IMR-90 (cell line): Measurements from ENCODE around the gene THRB. TPM values are rescaled to one million over a fixed set of nuclear protein-coding genes. Genes with fewer than 3 reads are reported as not detected.

Experiments
- ATAC-seq: fragments of 200-7000 bp; cut with Tn5 transposase; 2 replicates; pipeline ENCODE4 v1.9.1; 2020; ENCODE audit warnings: low read depth, mild to moderate bottlenecking, moderate library complexity
- BruUV-seq: library from RNA; stranded (reverse); fragments of 400-500 nt; replicated peaks from 2 replicates; lab custom pipeline; 2021; lab: Mats Ljungman, UMichigan
- CTCF ChIA-PET: fragments of 300-600 bp; formaldehyde crosslinking; extraction: SDS; loops from one replicate; lab custom pipeline; 2021; ENCODE audit warnings: antibody characterized with exemption; lab: Yijun Ruan, JAX
- POLR2A ChIA-PET: fragments of 300-600 bp; sonication (Branson Sonifier 250); formaldehyde crosslinking; loops from one replicate; lab custom pipeline; 2022; ENCODE audit warnings: antibody characterized with exemption; ENCODE audit not compliant: unreplicated experiment; lab: Charles Lee
- DNase-seq: peaks from one replicate; pipeline ENCODE4 v3.0.0; 2013
- H2AFZ ChIP-seq: replicated peaks from 2 replicates; pipeline ENCODE3; 2013; ENCODE audit warnings: low read length, mild to moderate bottlenecking; ENCODE audit not compliant: poor library complexity
- H2AK5ac ChIP-seq: 2 replicates; pipeline ENCODE4 v1.6.1; 2013; ENCODE audit warnings: low read depth, low read length, inconsistent platforms
- H2AK9ac ChIP-seq: replicated peaks from 2 replicates; pipeline ENCODE3; 2013; ENCODE audit warnings: mild to moderate bottlenecking, low read depth, low read length, moderate library complexity; ENCODE audit not compliant: poor library complexity
- H2BK120ac ChIP-seq: 2 replicates; pipeline ENCODE4 v1.6.1; 2013; ENCODE audit warnings: low read depth, low read length, inconsistent platforms
- H2BK15ac ChIP-seq: 3 replicates; pipeline ENCODE4 v1.6.1; 2013; ENCODE audit warnings: low read depth, low read length, inconsistent platforms
- H2BK20ac ChIP-seq: 2 replicates; pipeline ENCODE4 v1.6.1; 2013; ENCODE audit warnings: low read depth, mild to moderate bottlenecking, inconsistent platforms, low read length, moderate library complexity
- H2BK5ac ChIP-seq: 2 replicates; pipeline ENCODE4 v1.6.1; 2013; ENCODE audit warnings: mild to moderate bottlenecking, low read depth, low read length, inconsistent platforms; ENCODE audit not compliant: poor library complexity, severe bottlenecking
- H3K14ac ChIP-seq: replicated peaks from 2 replicates; pipeline ENCODE4 v1.6.1; 2013; ENCODE audit warnings: low read depth, low read length, inconsistent platforms
- H3K18ac ChIP-seq: 2 replicates; pipeline ENCODE4 v1.6.1; 2013; ENCODE audit warnings: low read depth, low read length, control low read depth
- H3K23ac ChIP-seq: 2 replicates; pipeline ENCODE4 v1.6.1; 2013; ENCODE audit warnings: low read depth, low read length, inconsistent platforms
- H3K27ac ChIP-seq: 2 replicates; pipeline ENCODE4 v1.5.1; 2013; ENCODE audit warnings: mild to moderate bottlenecking, control low read depth, low read length; ENCODE audit not compliant: insufficient read depth
- H3K27me3 ChIP-seq: 2 replicates; pipeline ENCODE4 v1.6.1; 2013; ENCODE audit warnings: low read length; ENCODE audit not compliant: control insufficient read depth, insufficient read depth
- H3K36me3 ChIP-seq: 2 replicates; pipeline ENCODE4 v1.6.1; 2013; ENCODE audit warnings: low read length, mixed read lengths; ENCODE audit not compliant: control insufficient read depth, insufficient read depth
- H3K4ac ChIP-seq: 2 replicates; pipeline ENCODE4 v1.6.1; 2013; ENCODE audit warnings: low read depth, low read length, inconsistent platforms
- H3K4me1 ChIP-seq: 2 replicates; pipeline ENCODE4 v1.6.1; 2013; ENCODE audit warnings: low read length, mixed read lengths; ENCODE audit not compliant: control insufficient read depth, insufficient read depth
- H3K4me2 ChIP-seq: 2 replicates; pipeline ENCODE4 v1.6.1; 2013; ENCODE audit warnings: low read depth, mild to moderate bottlenecking, control low read depth, low read length, moderate library complexity
- H3K4me3 ChIP-seq: 2 replicates; pipeline ENCODE4 v1.5.1; 2013; ENCODE audit warnings: low read depth, mild to moderate bottlenecking, control low read depth, low read length, moderate library complexity; ENCODE audit not compliant: insufficient read depth
- H3K56ac ChIP-seq: 2 replicates; pipeline ENCODE4 v1.6.1; 2013; ENCODE audit warnings: low read length, inconsistent platforms; ENCODE audit not compliant: insufficient read depth; ENCODE audit errors: extremely low read depth
- H3K79me1 ChIP-seq, 2 experiments: 2 replicates each; pipeline ENCODE4 v1.6.1; 2013; ENCODE audit warnings: low read length in 2 of 2, inconsistent platforms in 1 of 2, low read depth in 1 of 2
- H3K9ac ChIP-seq: 2 replicates; pipeline ENCODE4 v1.6.1; 2013; ENCODE audit warnings: low read depth, low read length, control low read depth
- H3K9me1 ChIP-seq: 2 replicates; pipeline ENCODE4 v1.6.1; 2013; ENCODE audit warnings: low read length, inconsistent platforms; ENCODE audit not compliant: insufficient read depth
- H3K9me3 ChIP-seq: 2 replicates; pipeline ENCODE4 v1.6.1; 2013; ENCODE audit warnings: low read length; ENCODE audit not compliant: control insufficient read depth, insufficient read depth
- H4K20me1 ChIP-seq: 2 replicates; pipeline ENCODE4 v1.6.1; 2013; ENCODE audit warnings: low read length, inconsistent platforms; ENCODE audit not compliant: insufficient read depth
- H4K5ac ChIP-seq: 2 replicates; pipeline ENCODE4 v1.6.1; 2013; ENCODE audit warnings: mild to moderate bottlenecking, low read depth, low read length, control low read depth
- H4K8ac ChIP-seq, 2 experiments: 2 replicates each; pipeline ENCODE4 v1.6.1; 2013; ENCODE audit warnings: low read depth in 2 of 2, low read length in 2 of 2, control low read depth in 1 of 2, inconsistent platforms in 1 of 2
- H4K91ac ChIP-seq: 2 replicates; pipeline ENCODE4 v1.6.1; 2013; ENCODE audit warnings: low read depth, low read length, inconsistent platforms; ENCODE audit not compliant: insufficient read depth
- BHLHE40 ChIP-seq: fragments of 150-350 bp; IDR thresholded peaks from 2 replicates; pipeline ENCODE4 v1.6.1; 2016; ENCODE audit warnings: mild to moderate bottlenecking, low read depth, low read length
- CEBPB ChIP-seq: IDR thresholded peaks from 2 replicates; pipeline ENCODE4 v1.6.1; 2012; ENCODE audit warnings: low read depth, low read length, improper control_type of control experiment
- CHD1 ChIP-seq: IDR thresholded peaks from 2 replicates; pipeline ENCODE4 v1.6.1; 2012; ENCODE audit warnings: low read depth, low read length, improper control_type of control experiment
- FOS ChIP-seq: fragments of 150-350 bp; IDR thresholded peaks from 2 replicates; pipeline ENCODE4 v1.6.1; 2016; ENCODE audit warnings: low read depth, low read length
- MAFK ChIP-seq: IDR thresholded peaks from 2 replicates; pipeline ENCODE4 v1.6.1; 2012; ENCODE audit warnings: low read depth, low read length, improper control_type of control experiment
- MXI1 ChIP-seq: IDR thresholded peaks from 2 replicates; pipeline ENCODE4 v1.6.1; 2012; ENCODE audit warnings: low read depth, mild to moderate bottlenecking, low read length, moderate library complexity, borderline replicate concordance
- NFE2L2 ChIP-seq: fragments of 150-350 bp; IDR thresholded peaks from 2 replicates; pipeline ENCODE4 v1.6.1; 2016; ENCODE audit warnings: low read depth, mild to moderate bottlenecking, low read length
- POLR2A ChIP-seq: IDR thresholded peaks from 2 replicates; pipeline ENCODE4 v1.6.1; 2012; ENCODE audit warnings: mild to moderate bottlenecking, low read depth, low read length
- RAD21 ChIP-seq: IDR thresholded peaks from 2 replicates; pipeline ENCODE4 v1.6.1; 2012; ENCODE audit warnings: low read length, improper control_type of control experiment
- RFX5 ChIP-seq: IDR thresholded peaks from 2 replicates; pipeline ENCODE4 v1.8.0; 2012; ENCODE audit warnings: low read depth, mild to moderate bottlenecking, low read length, moderate library complexity
- SMC3 ChIP-seq: fragments of 150-350 bp; IDR thresholded peaks from 2 replicates; pipeline ENCODE4 v1.6.1; 2016; ENCODE audit warnings: low read depth, mild to moderate bottlenecking, antibody characterized with exemption, low read length, moderate library complexity
- WGBS, 2 experiments: methylation state at CpG; one replicate each; pipeline versions ENCODE4 v1.1.5 to v1.1.7; 2013; ENCODE audit warnings: missing lambda C conversion rate in 2 of 2; ENCODE audit not compliant: insufficient read length in 1 of 2; ENCODE audit errors: extremely low coverage in 2 of 2; 5-methylcytosine and 5-hydroxymethylcytosine counted together
- dilution Hi-C: fragments of 300-500 bp; cut with HindIII; formaldehyde crosslinking; loops from one replicate; pipeline ENCODE4 v1.14.3; 2018; ENCODE audit warnings: low sequenced_read_pairs; ENCODE audit not compliant: unreplicated experiment
- in situ Hi-C: fragments of 300-500 bp; cut with MboI; formaldehyde crosslinking; loops from 3 replicates; pipeline ENCODE4 v1.14.3; 2019; ENCODE audit warnings: low sequenced_read_pairs, inconsistent platforms, mixed read lengths
- intact Hi-C: fragments of 100-400 bp; cut with micrococcal nuclease; formaldehyde crosslinking; loops from 2 replicates; pipeline ENCODE4 v1.10.0; 2022
- polyA plus RNA-seq, 3 experiments: library from polyadenylated mRNA; depleted of rRNA; stranded (reverse); fragments of >200 nt; gene quantifications; 2 replicates each; pipeline ENCODE4 v1.2.3, GENCODE V29; 2012; ENCODE audit warnings: low replicate concordance in 1 of 3
- total RNA-seq: library from RNA; depleted of rRNA; stranded (reverse); fragments of >200 nt; gene quantifications from 2 replicates; pipeline ENCODE4 v1.2.3, GENCODE V29; 2012
- TF ChIP-seq, protein P1 (sequence below): conservative IDR thresholded peaks from 2 replicates; pipeline ENCODE4 v1.5.1; 2012; ENCODE audit warnings: mild to moderate bottlenecking, low read depth, low read length, improper control_type of control experiment
- TF ChIP-seq, protein P2 (sequence below): fragments of 150-350 bp; IDR thresholded peaks from 2 replicates; pipeline ENCODE4 v1.6.1; 2016; ENCODE audit warnings: low read depth, mild to moderate bottlenecking, low read length, moderate library complexity, borderline replicate concordance

THRB gene
- total and polyA plus RNA-seq, 2 of the 4 experiments (the other 2 are of a cell fraction), result under 0.01 TPM; not detected in 1

DNA sequence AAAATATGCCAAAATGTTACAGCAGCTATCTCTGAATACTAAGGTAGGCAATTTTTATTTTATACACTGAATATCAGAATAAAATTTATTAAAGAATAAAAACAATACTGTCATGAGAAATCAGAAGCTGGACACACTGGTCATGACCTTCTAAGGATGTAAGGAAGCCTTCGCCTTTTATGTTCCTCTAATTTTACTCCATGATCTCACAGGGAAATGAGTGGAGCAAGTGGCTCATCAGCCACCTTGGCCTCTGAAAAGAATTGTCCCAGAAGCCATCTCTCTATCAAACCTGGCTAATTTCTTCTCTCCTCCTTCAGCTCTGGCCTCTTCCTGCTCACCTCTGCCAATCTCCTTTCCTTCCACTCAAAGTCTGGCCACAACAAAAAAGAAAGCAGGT is 48.6 kb downstream of the THRB start:
- Histone ChIP-seq H3K9ac (no peak overlapping the region), H2BK120ac (no peak overlapping the region), H3K27me3 (no peaks in the 10 kb centered on the region), H3K27ac (no peak overlapping the region), H2BK5ac (no peak overlapping the region), H4K5ac (no peak overlapping the region), H3K18ac (no peak overlapping the region), H4K20me1 (no peaks in the 10 kb centered on the region), H3K36me3 (no peaks in the 10 kb centered on the region), H3K14ac (no peak overlapping the region), H3K4me3 (no peak overlapping the region), H2BK20ac (no peak overlapping the region), H3K4ac (no peak overlapping the region), H3K4me1 (no peaks in the 10 kb centered on the region), H3K4me2 (no peak overlapping the region), H3K79me1 (no peaks in the 10 kb centered on the region), H2BK15ac (no peak overlapping the region), H3K23ac (no peak overlapping the region), H3K9me3 (no peaks in the 10 kb centered on the region), H4K8ac (no peak overlapping the region), H2AK9ac (no peak overlapping the region), H2AK5ac (no peak overlapping the region), H3K9me1 (no peaks in the 10 kb centered on the region), H3K56ac (no peak overlapping the region), H2AFZ (no peak overlapping the region), H4K91ac (no peak overlapping the region)
- ChIA-PET POLR2A (no interaction called here), CTCF (no interaction called here)
- BruUV-seq, result no TSS peak
- TF ChIP-seq RAD21 (no peak), SMC3 (no peak), RFX5 (no peak), POLR2A (no peak), BHLHE40 (no peak), FOS (no peak), NFE2L2 (no peak), CEBPB (no peak), CHD1 (no peak), MAFK (no peak), MXI1 (no peak)
- TF ChIP-seq, protein P1, sequence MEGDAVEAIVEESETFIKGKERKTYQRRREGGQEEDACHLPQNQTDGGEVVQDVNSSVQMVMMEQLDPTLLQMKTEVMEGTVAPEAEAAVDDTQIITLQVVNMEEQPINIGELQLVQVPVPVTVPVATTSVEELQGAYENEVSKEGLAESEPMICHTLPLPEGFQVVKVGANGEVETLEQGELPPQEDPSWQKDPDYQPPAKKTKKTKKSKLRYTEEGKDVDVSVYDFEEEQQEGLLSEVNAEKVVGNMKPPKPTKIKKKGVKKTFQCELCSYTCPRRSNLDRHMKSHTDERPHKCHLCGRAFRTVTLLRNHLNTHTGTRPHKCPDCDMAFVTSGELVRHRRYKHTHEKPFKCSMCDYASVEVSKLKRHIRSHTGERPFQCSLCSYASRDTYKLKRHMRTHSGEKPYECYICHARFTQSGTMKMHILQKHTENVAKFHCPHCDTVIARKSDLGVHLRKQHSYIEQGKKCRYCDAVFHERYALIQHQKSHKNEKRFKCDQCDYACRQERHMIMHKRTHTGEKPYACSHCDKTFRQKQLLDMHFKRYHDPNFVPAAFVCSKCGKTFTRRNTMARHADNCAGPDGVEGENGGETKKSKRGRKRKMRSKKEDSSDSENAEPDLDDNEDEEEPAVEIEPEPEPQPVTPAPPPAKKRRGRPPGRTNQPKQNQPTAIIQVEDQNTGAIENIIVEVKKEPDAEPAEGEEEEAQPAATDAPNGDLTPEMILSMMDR, result no peak
- TF ChIP-seq, protein P2, sequence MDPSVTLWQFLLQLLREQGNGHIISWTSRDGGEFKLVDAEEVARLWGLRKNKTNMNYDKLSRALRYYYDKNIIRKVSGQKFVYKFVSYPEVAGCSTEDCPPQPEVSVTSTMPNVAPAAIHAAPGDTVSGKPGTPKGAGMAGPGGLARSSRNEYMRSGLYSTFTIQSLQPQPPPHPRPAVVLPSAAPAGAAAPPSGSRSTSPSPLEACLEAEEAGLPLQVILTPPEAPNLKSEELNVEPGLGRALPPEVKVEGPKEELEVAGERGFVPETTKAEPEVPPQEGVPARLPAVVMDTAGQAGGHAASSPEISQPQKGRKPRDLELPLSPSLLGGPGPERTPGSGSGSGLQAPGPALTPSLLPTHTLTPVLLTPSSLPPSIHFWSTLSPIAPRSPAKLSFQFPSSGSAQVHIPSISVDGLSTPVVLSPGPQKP, result no peak
- WGBS, 2 experiments, result no CpG with 5 or more reads among the region's 1 CpG
- dilution Hi-C loops (no loop called here), intact Hi-C loops (no loop called here), in situ Hi-C loops (no loop called here)
- ATAC-seq, result no peak
- DNase-seq, result no peak
